ENCODE results near the gene CDYL2.

The CDYL2 gene

DNA sequence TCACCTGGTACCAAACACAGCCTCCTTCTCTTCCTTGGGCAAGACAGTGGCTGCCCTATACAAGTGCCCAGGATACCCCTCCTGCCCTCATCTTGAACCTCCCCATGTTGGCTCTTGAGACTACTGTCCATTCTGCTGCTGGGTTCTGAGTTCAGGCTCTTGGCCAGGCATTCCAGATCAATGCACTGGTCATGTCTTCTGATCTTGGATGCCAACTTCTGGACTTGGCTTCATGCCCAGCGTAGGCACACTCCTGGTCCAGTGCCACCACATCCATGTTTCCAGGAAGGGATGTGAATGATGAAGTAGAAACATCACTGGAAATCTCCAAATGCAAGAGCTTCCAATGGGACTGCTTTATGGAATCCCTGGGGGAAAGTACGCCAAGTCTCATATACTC, 212.1 kb downstream of the CDYL2 start:
- DNase-seq (ENCODE audit: low spot score), result no peak

DNA sequence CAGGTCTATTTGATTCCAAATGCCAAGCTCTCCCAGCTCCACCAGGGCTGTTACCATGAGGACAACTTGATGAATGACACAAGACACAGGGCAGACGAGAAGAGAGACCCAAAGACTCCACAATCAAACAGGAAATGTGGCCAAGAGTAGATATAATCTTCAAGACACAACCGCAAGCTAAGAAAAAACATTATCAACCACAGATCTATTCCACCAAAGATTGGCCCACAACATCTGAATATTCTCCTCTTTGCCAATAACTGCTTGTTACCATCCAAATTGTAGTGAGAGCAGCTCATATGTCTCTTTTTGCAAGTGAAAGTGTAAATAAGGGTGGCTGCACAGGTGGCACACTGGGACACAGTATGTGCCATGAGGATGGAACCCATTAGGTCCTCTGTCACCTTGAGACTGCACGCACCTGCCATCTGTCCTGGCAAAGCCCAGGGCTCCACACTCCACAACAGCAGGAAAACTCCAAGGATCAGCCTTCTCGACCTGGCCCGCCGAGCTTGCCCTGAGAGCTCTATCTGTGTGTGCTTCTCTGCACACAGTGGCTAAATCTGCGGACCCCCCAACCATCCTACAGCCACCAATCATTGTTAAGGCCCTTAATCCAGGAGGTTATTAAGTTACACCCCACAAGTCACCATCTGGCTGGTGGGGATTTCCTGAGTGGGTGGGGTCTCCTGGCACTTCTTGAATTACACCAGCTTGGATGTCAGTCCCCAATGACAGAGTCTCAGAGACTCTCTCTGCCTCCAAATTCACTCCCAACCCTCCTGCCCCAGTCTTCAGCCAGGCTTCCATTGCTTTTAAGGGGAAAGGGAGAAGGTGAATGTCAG, 213.1 kb downstream of the CDYL2 start:
- DNase-seq (ENCODE audit: low spot score), result no peak

DNA sequence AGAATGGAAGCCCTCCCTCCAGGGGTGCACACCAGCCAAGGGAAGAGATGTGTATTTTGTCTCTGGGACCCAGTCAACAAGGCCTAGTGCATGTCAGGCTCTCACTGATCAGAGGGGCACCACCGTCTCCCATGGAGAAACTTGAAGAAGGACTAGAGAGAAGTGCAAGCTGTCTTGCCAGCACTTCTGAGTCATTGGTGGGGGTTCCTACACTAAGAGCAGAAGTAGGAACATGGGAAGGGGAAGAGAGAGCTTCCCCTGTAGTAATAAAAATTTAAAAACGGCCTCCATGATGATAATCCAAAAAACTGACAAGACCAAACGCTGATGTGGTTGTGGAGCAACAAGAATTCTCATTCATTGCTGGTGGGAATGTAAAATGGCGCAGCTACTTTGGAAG, 217.3 kb downstream of the CDYL2 start:
- no peak for DNase-seq (ENCODE audit: low spot score)

DNA sequence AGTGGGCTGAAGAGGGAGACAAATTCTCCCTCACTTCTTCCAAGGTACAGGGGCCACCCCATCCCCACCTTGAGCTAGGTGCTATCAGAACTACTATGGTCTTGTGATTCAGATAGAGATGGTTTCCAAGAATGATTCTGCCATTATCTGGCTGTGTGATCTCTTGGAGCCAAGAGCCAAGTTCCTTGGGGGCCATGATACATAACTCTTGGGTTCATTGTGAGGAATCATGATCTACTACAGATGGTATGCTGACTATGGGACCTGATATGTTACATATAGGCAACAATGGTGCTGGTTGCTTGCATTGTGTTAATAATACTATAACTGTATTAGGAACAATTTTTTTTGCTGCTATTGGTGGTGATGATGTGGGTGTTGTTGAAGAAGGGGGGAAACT, 217.9 kb downstream of the CDYL2 start:
- no peak for DNase-seq (ENCODE audit: low spot score)

DNA sequence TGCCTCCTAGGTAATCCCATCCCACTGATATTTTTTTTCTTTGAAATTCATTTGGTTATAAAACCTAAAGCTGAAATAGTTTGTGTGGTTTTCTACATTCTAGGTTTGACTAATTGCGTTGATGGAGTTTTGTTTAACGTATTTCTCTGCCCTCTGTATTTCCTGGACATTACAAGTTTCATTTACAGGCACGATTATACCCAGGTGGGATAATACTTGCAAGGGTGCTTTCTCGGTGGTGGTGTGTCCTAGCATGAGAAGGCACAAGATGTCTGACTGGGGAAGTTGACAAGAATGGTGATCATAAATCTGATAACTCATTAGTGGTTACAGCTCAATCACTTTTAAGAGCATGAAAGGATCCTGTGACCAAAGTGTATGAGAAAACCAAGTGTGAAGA, 218.6 kb downstream of the CDYL2 start:
- DNase-seq (ENCODE audit: low spot score), result no peak

DNA sequence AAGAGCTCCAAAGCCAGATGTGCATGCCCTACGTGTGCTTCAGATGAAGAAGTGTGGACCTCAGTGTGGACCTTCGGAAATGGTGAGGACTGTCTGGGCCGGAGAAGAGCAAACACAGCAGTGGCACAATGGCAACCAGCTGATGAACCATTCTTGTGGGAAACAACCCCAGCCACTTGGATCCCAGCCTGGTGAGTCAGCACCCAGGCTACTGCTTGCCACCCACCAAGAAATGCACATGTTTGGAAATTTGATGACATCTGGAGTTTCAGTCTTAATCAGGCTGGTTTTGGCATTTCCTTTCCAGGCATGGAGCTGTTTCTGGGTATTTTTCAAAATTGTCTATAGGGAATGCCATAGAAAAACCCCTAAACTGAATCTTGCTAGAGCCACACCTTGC, 220.9 kb downstream of the CDYL2 start:
- DNase-seq (ENCODE audit: low spot score), result no peak

DNA sequence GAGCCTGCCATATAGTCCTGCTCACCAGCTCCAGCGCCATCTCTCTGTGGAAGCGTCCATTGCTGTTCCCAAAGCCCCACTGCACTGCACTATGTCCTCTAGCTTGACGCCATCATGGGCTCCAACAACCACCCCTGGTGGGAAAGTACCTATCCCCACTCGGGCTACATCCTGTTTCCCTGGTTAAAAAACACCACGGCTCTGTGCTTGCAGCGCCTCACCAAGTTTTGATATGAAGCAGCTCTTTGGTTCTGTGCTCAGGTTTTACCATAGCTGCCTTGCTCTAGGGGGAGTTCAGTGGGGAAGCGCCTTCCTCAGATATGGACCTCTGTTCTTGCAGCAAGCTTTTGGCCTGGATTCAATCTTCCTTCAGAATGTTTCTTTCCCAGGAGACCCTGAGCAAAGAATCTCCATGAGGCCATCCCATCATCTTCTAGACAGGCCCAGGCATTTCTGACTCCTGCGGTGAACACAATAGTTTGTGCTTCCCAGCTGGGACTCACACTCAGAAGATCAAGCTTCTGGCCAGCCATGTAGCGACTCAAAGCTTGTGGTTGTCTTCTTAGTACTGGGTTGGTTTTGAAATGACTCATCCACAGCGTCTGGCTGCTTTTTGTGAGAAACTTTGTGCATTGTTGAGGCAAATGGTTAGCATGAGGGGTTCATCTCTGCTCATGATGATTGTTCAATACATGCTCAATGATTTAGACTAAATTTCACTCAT, 224.1 kb downstream of the CDYL2 start:
- no peak for DNase-seq (ENCODE audit: low spot score)

DNA sequence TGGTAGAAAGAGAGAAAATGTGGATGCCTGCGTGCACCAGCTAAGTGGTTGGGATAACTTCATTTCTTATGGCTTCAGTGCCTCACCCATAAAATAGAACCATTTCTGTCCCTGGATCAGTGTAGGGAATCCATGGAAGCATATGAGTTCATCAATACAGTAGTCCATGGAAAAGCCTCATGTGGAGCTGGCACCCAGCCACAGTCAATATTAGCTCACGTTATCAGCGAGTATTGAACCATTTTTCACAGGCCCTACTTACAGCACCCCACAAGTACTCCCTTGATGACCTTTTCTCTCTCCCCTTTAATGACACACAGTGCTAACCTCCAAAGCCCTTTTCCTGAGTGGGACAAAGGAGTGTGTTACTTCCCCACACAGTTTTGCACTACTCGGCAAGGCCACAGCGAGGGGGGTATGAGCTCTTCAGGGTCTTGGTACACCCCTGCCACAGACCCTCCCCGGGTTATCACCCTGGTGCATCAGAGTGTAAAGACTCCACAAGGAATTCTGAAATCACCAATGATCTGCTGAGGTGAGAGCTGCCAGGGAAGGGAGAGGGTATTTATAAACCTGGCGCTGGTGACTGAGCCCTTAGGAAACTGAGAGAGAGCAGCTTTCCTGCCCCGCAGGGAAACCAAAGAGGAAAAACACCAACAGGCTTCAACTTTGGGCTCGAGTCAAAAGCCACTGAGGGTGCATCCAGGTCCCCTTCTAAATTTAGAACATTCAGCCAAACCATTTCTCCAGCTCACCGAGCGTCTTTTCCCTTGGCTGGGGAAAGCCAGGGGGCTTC, 226.7 kb downstream of the CDYL2 start:
- no peak for DNase-seq (ENCODE audit: low spot score)

DNA sequence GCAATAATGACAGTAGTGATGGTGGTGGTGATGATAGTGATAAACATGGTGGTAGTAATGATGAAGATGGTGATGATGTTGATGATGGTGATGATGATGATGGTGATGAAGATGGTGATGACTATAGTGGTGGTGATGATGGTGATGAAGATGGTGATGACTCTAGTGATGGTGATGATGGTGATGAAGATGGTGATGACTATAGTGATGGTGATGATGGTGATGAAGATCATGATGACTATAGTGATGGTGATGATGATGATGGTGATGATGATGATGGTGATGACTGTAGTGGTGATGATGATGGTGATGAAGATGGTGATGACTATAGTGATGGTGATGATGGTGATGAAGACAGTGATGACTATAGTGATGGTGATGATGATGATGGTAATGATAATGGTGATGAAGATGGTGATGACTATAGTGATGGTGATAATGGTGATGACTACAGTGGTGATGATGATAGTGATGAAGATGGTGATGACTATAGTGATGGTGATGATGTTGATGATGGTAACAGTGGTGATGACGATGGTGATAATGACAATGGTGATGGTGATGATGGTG, 228.0 kb downstream of the CDYL2 start:
- DNase-seq (ENCODE audit: low spot score), result no peak

DNA sequence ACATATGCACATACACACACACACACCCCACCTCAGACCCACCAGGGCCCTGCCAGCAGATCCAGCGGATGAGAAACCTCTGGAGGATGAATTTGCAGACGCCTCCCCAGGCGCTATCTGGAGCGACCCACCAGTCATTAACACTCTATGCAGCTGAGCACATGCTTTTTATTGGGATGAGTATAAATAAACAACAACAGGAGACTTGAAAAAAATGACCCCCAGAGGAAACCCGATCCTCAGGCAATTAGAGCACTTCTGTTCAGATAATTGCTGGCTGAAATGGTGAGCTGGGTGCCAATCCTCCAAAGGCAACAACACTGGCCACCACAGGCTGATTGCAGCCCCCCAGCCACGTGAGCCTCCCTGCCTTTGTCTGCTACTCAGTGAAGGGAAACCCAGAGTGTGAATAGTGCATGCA, 230.7 kb downstream of the CDYL2 start:
- peak; percentile 9 for DNase-seq (ENCODE audit: low spot score)

DNA sequence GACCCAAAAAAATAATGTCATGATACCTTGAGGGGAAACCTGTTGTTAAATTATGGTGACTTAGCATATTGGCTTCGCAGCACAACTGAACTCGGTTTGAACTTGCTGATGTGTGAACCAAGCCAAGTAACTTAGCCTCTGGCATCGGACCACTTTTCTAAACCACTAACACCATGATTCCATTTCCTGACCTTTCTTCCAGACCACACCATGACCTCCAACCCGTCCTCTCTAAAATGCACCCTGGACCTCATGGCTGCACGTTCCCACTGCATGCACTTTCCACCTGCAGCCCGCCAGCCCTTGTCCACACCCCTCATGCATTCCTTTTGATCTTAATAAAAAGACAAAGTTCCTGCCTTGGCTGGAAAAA, 234.3 kb downstream of the CDYL2 start:
- peak; percentile 87 for DNase-seq (ENCODE audit: low spot score)

DNA sequence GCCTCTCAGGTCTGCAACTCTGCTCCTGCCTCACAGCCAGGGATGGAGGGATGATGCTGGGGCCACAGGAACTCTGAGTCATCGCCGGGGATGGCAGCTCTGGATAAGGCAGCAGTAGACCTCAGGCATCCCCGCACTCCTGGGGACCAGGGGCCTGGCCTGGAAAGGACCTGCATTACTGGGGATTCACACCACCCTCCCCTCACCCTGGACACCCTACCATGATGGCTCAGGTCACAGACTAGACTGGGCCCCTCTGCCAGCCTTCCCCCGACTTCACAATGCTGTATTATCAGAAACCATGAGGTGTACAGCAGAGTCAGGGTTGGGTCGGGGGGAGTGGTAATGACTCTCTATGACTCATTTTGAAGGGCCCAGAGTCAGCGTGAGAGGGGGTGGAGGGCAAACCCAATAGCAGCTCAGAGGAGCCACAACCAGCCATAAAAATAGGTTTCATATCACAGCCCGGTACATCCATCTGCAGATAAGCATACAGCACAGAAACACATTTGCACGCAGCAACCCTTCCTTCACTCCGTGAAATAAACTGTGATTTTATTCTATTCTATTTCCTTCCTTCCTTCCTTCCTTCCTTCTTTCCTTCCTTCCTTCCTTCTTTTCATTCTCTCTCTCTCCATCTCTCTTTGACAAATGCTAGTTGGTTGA, 234.8 kb downstream of the CDYL2 start:
- DNase-seq (ENCODE audit: low spot score), result peak; percentile 95

DNA sequence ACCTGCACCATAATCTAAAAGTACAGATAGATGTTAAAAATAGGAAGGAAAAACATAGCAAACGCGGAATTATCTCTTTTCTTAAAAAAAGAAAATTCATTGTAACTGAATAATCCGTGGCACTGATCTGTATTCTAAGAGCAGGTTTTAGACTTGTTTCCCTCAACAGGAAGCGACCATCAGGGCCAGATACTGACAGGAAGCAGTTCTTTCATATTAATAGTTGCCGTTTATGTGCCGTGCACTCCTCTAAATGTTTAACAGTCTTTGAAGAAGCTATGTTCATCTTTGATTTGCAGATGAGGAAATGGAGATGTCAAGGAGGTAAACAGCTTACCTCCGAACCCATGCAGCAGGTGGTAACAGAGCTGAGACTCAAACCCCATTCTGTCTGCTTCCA, 240.0 kb downstream of the CDYL2 start:
- no peak for DNase-seq (ENCODE audit: low spot score)

DNA sequence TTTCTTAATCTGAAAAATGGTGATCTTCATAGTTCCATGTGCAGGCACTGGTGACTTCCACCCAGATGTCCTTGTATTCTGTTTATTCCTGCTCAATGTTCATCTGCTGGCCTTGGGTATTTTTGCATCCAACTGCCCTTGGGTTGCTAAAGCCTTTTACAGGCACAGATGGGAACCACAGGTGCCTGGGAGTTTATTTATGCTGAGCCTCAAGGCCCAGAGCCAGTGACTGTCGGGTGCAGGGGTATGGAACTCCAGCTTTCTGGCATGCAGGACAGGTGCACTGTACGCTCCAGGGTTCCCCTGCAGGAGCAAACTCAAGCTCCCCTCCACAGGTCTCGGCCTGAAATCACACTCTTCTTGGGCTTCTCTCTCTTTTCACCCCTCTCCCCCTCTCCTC, 241.3 kb downstream of the CDYL2 start:
- DNase-seq (ENCODE audit: low spot score), result no peak

DNA sequence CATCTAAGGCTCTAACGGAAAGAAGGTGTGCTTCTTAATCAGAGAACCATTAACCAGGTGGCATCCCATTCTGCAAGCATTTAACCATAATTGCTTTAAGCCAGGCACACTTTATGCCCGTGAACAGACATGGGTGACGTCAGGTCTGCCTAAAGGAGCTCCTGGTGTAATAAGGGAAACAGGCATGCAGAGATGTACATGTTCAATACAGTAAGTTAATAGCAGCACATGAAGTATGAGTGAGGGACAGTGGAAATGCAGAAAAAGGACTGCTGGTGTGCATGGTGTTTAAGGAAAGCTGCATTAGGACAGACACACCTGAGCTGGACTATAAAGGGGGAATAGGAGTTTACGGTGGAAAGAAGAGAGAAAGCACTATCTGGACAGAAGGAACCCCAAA, 245.0 kb downstream of the CDYL2 start:
- DNase-seq (ENCODE audit: low spot score), result no peak

DNA sequence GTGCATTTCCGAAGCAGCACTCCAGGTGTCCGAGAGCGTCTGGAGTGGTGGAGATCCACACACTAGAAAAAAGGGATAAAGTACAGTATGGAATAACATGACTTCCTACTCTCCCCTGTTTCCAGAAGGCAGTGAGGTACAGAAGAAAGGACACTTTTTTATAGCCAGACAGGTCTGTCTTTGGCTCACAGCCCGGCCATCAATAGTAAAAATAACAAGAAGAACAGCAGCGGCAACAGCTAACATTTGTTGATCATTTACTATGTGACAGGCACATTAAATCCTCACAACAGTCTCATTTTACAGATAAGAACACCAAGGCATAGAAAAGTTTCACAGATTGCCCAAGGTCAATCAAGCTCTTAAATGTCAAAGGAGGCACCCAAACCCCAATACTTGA, 247.4 kb downstream of the CDYL2 start:
- DNase-seq (ENCODE audit: low spot score), result no peak

DNA sequence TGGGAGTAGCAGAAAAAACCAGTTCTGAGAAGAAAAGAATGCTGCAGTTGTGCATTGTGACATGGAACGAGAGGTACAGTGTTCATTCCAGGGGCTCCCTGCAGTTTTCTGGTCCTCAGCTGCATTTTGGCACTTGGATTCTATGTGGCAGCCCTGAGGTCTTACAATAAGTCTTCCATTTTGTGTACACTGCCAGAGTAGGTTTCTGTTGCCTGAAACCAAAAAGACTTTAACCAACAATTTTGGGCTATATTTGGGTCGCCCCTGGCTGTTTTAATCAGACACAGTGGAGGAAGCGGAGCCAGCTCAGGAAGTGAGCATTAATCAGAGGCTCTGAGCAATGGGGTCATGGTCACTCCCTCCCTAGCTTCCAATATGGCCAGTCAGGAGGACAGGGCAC, 247.9 kb downstream of the CDYL2 start:
- DNase-seq (ENCODE audit: low spot score), result no peak

DNA sequence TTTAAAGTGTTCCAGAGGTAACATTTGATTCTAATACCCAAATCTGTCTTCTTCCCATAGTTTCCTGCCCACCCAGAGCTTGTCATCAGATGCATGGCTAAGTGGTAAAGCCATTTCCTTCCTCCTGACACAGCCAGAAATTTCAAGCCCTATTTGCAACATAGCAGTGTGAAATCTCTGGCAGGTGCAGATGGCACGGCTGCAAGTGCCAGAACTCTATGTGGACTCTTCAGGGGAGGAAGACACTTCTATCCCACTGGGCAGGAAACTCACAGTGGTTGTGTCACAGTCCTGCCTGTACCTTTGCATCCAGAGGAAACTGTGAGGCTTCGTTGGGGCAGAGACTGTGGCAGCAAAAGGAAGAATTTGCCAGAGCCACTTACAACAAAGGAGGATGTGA, 250.4 kb downstream of the CDYL2 start:
- no peak for DNase-seq (ENCODE audit: low spot score)

DNA sequence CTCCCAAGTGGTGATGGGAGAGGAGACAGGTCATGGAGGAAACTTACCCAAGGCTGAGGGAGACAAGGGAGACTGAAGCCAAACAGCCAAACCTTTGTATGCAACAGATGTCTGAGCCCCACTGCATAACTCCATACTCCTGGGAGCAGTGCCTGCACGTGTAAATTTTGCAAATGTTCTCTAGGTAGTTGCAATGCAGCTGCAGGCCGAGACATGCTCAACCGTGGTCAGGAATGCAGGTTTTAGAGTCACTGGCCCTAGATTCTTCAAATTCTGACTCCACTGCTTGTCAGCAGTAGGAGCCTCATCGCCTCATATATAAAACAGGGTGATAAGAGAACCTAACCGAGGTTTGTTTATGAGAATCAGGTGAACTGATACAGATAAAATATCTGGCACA, 252.1 kb downstream of the CDYL2 start:
- no peak for DNase-seq (ENCODE audit: low spot score)

Data from SW480 (cell line).